Naive B cell (primary cell): Measurements from ENCODE around the gene KRI1. TPM values are rescaled to one million over a fixed set of nuclear protein-coding genes. Genes with fewer than 3 reads are reported as not detected.
"Not testable (repeated sequence)": the region's sequence is repeated elsewhere in the genome, so short reads cannot be mapped to it uniquely, and the experiment has no call there.

ENCODE experiments used
- ATAC-seq, 2 donors: fragments of 150-1000 bp; cut with Tn5 transposase; 2 replicates each; pipeline ENCODE4 v1.10.0; 2021; ENCODE audit warnings: low read depth in 2 of 2, mild to moderate bottlenecking in 2 of 2, moderate library complexity in 2 of 2
- DNase-seq: peaks from one replicate; pipeline ENCODE4 v3.0.0; 2022
- H3K27ac Mint-ChIP-seq, 6 donors: one replicate each; pipeline ENCODE4 v1.8.0; 2020 to 2022; ENCODE audit warnings: mild to moderate bottlenecking in 6 of 6, mixed read lengths in 6 of 6, moderate library complexity in 5 of 6, inconsistent platforms in 2 of 6
- H3K27me3 Mint-ChIP-seq, 3 donors: one replicate each; pipeline ENCODE4 v1.8.0; 2021 to 2022; ENCODE audit warnings: mixed read lengths in 3 of 3, mild to moderate bottlenecking in 1 of 3
- H3K36me3 Mint-ChIP-seq, 2 donors: one replicate each; pipeline ENCODE4 v1.8.0; 2020 to 2022; ENCODE audit warnings: mixed read lengths in 2 of 2, inconsistent platforms in 1 of 2, mild to moderate bottlenecking in 1 of 2
- H3K4me1 Mint-ChIP-seq, 3 donors: one replicate each; pipeline ENCODE4 v1.8.0; 2020 to 2022; ENCODE audit warnings: mixed read lengths in 3 of 3, inconsistent platforms in 1 of 3, mild to moderate bottlenecking in 1 of 3, moderate library complexity in 1 of 3
- H3K4me3 Mint-ChIP-seq, 8 donors: one replicate each; pipeline ENCODE4 v1.8.0; 2020 to 2022; ENCODE audit warnings: mild to moderate bottlenecking in 8 of 8, mixed read lengths in 8 of 8, moderate library complexity in 8 of 8, inconsistent platforms in 2 of 8
- H3K9me3 Mint-ChIP-seq, 7 donors: one replicate each; pipeline ENCODE4 v1.8.0; 2020 to 2022; ENCODE audit warnings: mixed read lengths in 7 of 7, mild to moderate bottlenecking in 5 of 7, inconsistent platforms in 2 of 7, moderate library complexity in 1 of 7
- polyA plus RNA-seq, 6 donors: library from polyadenylated mRNA; unstranded; fragments of 300-500 nt; fragmentation: Illumina TruSeq; gene quantifications; one replicate each; pipeline ENCODE4 v1.2.3, GENCODE V29; 2021; ENCODE audit warnings: low read depth in 6 of 6

The KRI1 gene
- polyA plus RNA-seq, 6 donors from 2014 or later: 10.6 to 47.6 (median 16.5) TPM

GRCh38 chr19:10552510-10553053 lies 13.2 kb downstream of the KRI1 start:
- H3K27me3 Mint-ChIP-seq: no peaks in the 10 kb centered on the region
- DNase-seq: no peak
- no peaks in the 10 kb centered on the region for H3K9me3 Mint-ChIP-seq
- peaks cover 21 to 43% (median 33%) of the 10 kb centered on the region in 3 donors for H3K4me1 Mint-ChIP-seq
- ATAC-seq: no peak
- H3K36me3 Mint-ChIP-seq: no peaks in the 10 kb centered on the region
- H3K27ac Mint-ChIP-seq: peak overlapping the region in 5 of 6 donors; percentile 75 to 97 (median 95)
- peak overlapping the region in 4 of 8 donors; percentile 54 to 82 (median 64) for H3K4me3 Mint-ChIP-seq

GRCh38 chr19:10551698-10552301 lies 14.0 kb downstream of the KRI1 start:
- Mint-ChIP-seq H3K27me3 (no peaks in the 10 kb centered on the region), H3K4me3 (peak overlapping the region in 1 of 8 donors; percentile 42), H3K27ac (peak overlapping the region in 3 of 6 donors; percentile 11 to 88 (median 60)), H3K9me3 (no peaks in the 10 kb centered on the region), H3K36me3 (no peaks in the 10 kb centered on the region), H3K4me1 (peaks cover 21 to 43% (median 33%) of the 10 kb centered on the region in 3 donors)
- ATAC-seq (no peak), DNase-seq (no peak)

DNA sequence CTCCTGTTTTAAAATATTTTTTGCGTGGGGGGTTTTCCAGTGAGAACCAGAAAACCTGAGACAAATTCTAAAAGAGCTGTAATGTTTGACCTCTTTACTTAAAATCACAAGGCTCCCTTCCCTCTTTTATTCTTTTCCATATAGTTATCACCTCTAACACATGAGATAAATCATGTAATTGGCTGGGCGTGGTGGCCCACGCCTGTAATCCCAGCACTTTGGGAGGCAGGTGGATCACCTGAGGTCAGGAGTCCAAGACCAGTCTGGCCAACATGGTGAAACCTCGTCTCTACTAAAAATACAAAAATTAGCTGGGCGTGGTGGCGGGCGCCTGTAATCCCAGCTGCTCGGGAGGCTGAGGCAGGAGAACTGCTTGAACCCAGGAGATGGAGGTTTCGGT lies 14.8 kb downstream of the KRI1 start:
- ATAC-seq, H3K36me3 Mint-ChIP-seq, H3K9me3 Mint-ChIP-seq, H3K27me3 Mint-ChIP-seq, DNase-seq, H3K27ac Mint-ChIP-seq, H3K4me3 Mint-ChIP-seq: not testable (repeated sequence)
- H3K4me1 Mint-ChIP-seq: peaks cover 21 to 43% (median 32%) of the 10 kb centered on the region in 3 donors

DNA sequence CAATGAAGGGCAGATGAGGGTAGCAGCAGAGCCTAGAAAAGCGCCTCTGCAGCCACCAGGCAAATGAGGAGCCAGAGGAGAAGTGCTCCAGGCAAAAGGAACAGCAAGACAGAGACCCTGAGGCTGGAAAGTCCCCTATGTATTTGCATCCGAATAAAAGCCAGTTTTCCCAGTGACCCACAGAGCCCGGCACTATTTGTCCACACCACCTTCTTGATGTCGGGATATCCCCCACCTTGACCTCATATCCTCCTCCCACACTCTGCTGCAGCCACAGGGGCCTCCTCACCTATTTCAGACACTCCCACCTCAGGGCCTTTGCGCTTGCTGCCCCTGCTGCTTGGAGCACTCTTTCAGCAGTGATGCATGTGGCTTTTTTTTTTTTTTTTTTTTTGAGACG lies 15.5 kb downstream of the KRI1 start:
- Mint-ChIP-seq H3K27me3 (no peaks in the 10 kb centered on the region), H3K27ac (peak overlapping the region in 1 of 6 donors; percentile 81), H3K4me1 (peaks cover 21 to 46% (median 26%) of the 10 kb centered on the region in 3 donors), H3K4me3 (no peak overlapping the region), H3K36me3 (no peaks in the 10 kb centered on the region), H3K9me3 (no peaks in the 10 kb centered on the region)
- DNase-seq: no peak
- no peak for ATAC-seq

DNA sequence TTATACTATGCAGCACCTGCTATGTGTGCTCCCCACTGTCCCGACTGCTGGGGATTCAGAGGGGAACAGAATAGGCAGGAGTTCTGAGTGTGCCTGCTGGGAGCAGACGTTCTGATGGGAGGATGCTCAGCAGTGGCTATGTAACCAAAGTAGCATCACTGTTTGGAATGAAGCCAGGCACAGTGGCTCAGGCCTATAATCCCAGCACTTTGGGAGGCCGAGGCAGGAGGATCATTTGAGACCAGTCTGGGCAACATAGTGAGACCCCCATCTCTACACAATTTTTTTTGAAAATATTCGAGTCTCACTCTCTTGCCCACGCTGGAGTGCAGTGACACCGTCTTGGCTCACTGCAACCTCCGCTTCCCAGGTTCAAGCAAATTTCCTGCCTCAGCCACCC lies 16.1 kb downstream of the KRI1 start:
- H3K4me3 Mint-ChIP-seq: peak overlapping the region in 1 of 8 donors; percentile 36
- H3K4me1 Mint-ChIP-seq: peaks cover 25 to 49% (median 28%) of the 10 kb centered on the region in 3 donors

GRCh38 chr19:10548746-10549276 lies 17.0 kb downstream of the KRI1 start:
- Mint-ChIP-seq H3K4me3 (peak overlapping the region in 2 of 8 donors; percentile 35 to 36), H3K36me3 (no peaks in the 10 kb centered on the region), H3K4me1 (peaks cover 20 to 44% (median 24%) of the 10 kb centered on the region in 3 donors), H3K27ac (no peak overlapping the region), H3K27me3 (no peaks in the 10 kb centered on the region), H3K9me3 (no peaks in the 10 kb centered on the region)
- ATAC-seq (no peak), DNase-seq (no peak)

More for the DNA sequence above, 16.1 kb downstream of the KRI1 start:
- DNase-seq: no peak
- Mint-ChIP-seq H3K36me3 (no peaks in the 10 kb centered on the region), H3K27me3 (no peaks in the 10 kb centered on the region), H3K9me3 (no peaks in the 10 kb centered on the region), H3K27ac (no peak overlapping the region)
- ATAC-seq: no peak

DNA sequence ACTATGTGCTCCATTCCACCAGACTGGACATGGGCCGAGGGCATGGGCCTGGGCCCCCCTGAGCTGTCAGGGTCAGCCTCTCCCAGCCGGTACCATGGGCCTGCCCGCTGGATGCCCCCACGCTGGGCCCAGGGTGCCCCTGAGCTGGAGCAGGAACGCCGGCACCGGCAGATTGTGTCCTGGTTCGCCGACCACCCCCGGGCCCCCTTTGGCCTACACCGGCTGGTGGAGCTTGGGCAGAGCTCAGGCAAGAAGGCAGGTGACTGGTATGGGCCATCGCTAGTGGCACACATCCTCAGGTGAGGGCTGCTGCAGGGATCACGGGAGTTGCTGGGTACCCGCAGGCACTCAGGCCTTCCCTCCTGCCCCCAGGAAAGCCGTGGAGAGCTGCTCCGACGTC lies 19.0 kb downstream of the KRI1 start:
- Mint-ChIP-seq H3K4me3 (peak overlapping the region in 1 of 8 donors; percentile 69), H3K27ac (no peak overlapping the region), H3K4me1 (peaks cover 4 to 31% (median 16%) of the 10 kb centered on the region in 3 donors), H3K9me3 (no peaks in the 10 kb centered on the region), H3K27me3 (no peaks in the 10 kb centered on the region), H3K36me3 (no peaks in the 10 kb centered on the region)
- DNase-seq: no peak
- ATAC-seq: no peak

GRCh38 chr19:10544753-10545251 lies 21.0 kb downstream of the KRI1 start:
- no peak for ATAC-seq
- no peaks in the 10 kb centered on the region for H3K9me3 Mint-ChIP-seq
- H3K27me3 Mint-ChIP-seq: peaks cover 4 to 10% (median 8%) of the 10 kb centered on the region in 3 donors
- peak overlapping the region in 4 of 6 donors; percentile 57 to 87 (median 84) for H3K27ac Mint-ChIP-seq
- DNase-seq: no peak
- H3K4me3 Mint-ChIP-seq: peak overlapping the region; percentile 81 to 95 (median 85)
- peaks cover 4 to 20% (median 16%) of the 10 kb centered on the region in 3 donors for H3K4me1 Mint-ChIP-seq
- H3K36me3 Mint-ChIP-seq: no peaks in the 10 kb centered on the region

DNA sequence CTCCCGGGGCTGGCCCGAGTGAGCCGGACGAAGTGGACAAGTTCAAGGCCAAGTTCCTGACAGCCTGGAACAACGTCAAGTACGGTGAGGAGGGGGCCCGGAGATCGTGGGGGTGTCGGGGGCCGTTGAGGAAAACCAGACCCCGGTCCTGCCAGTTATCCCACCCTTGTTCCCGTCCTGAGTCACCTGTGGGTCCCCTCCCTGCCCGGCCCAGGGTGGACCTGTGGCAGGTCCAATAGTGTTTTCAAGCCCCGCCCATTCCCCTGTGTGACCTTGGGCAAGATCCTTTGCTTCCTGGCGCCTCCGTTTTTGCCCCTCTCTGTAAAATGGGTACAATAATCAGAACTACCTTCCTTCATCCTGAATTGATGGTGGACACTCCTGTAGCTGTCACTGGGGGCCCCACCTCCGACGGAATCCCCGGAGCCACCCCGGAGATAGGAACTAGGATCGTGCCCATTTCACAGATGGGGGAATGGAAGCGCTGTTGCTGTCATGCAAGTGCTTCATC lies 21.5 kb downstream of the KRI1 start:
- Mint-ChIP-seq H3K27ac (peak overlapping the region; percentile 82 to 93 (median 86)), H3K36me3 (no peaks in the 10 kb centered on the region), H3K4me3 (peak overlapping the region; percentile 81 to 95 (median 85)), H3K9me3 (no peaks in the 10 kb centered on the region), H3K4me1 (peaks cover 4 to 20% (median 16%) of the 10 kb centered on the region in 3 donors), H3K27me3 (peaks cover 4 to 13% (median 11%) of the 10 kb centered on the region in 3 donors)
- DNase-seq (no peak), ATAC-seq (no peak)

DNA sequence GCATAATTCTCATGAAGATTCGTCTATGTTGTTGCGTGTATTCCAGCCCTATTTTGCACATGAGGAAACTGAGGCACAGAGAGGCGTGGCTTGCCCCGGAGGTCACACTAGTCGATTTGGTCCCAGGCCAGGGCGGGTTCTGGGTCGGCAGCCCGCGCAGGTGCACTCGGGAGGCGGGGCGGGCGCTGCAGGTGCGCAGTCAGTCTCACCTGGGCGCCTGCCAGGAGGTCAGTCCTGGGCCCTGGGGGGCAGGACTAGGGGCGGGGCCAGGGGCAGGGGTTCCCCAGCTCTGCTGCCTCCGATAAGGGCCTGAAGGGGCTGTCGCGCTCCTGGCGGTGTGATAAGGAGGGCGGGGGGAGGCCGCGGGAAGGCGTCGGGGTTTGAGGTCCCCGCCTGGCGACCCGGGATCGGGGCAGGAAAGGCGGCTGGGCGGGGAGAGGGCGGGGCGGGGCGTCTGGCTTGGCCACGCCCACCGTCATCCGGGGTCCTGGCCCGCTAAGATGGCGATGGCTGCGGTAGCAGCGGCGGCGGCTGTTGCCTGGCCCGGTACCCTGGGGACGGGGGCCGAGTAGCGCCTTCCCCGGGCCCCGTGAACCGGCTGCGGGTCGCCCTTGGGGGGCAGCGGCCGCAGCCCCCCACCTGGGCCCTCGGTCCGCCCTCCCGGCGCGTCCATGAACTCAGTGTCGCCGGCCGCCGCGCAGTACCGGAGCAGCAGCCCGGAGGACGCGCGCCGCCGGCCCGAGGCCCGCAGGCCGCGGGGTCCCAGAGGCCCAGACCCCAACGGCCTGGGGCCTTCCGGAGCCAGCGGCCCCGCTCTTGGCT lies 22.2 kb downstream of the KRI1 start, which contains the start of gene ATG4D:
ATG4D (plus strand) TSS at position 485 of the 822 bp plus-strand sequence; CDS start at position 672, 187 bp downstream.
- Mint-ChIP-seq H3K9me3 (no peaks in the 10 kb centered on the region), H3K27me3 (peaks cover 8 to 15% (median 15%) of the 10 kb centered on the region in 3 donors), H3K36me3 (no peaks in the 10 kb centered on the region), H3K4me1 (peaks cover 4 to 22% (median 16%) of the 10 kb centered on the region in 3 donors), H3K4me3 (peak within 1 kb of the TSS; percentile 81 to 95 (median 86)), H3K27ac (peak within 1 kb of the TSS; percentile 83 to 94 (median 91))
- ATAC-seq: peak; percentile 82 to 84
- DNase-seq: peak; percentile 77

DNA sequence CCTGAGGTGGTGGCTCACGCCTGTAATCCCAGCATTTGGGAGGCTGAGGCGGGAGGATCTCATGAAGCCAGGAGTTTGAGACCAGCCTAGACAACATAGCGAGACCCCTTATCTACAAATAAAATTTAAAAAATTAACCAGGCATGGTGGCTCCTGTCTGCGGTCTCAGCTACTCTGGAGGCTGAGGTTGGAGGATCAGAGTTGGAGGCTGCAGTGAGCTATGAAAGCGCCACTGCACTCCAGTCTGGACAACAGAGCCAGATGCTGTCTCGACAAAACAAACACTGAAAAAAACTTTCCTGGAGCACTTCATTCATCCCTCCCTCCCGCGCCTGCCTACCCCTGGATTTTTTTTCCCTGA lies 22.8 kb downstream of the KRI1 start:
- Mint-ChIP-seq H3K27me3 (peaks cover 8 to 21% (median 19%) of the 10 kb centered on the region in 3 donors), H3K27ac (peak overlapping the region in 5 of 6 donors; percentile 81 to 94 (median 83)), H3K36me3 (no peaks in the 10 kb centered on the region), H3K4me1 (peaks cover 4 to 27% (median 16%) of the 10 kb centered on the region in 3 donors), H3K9me3 (no peaks in the 10 kb centered on the region), H3K4me3 (peak overlapping the region; percentile 81 to 92 (median 84))
- DNase-seq (no peak), ATAC-seq (no peak)

DNA sequence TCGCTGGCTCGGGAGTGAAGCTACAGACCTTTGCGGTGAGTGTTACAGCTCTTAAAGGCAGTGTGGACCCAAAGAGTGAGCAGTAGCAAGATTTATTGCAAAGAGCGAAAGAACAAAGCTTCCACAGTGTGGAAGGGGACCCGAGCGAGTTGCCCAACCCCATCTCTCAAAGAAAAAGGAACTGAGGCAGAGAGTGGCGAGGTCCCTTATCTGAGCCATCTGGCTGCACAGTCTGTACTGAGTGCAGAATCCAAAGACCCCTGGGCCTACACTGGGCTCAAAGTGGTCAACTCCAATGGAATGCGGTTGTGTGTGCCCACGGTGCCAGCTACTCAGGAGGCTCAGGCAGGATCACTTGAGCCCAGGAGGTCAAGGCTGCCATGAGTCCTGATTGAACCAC lies 26.8 kb downstream of the KRI1 start:
- not testable (repeated sequence) for H3K27ac Mint-ChIP-seq
- H3K4me3 Mint-ChIP-seq: peak overlapping the region in 4 of 8 donors; percentile 6 to 52 (median 34)

More for the DNA sequence above, 26.8 kb downstream of the KRI1 start:
- H3K36me3 Mint-ChIP-seq, DNase-seq, ATAC-seq, H3K9me3 Mint-ChIP-seq: not testable (repeated sequence)
- H3K4me1 Mint-ChIP-seq: peaks cover 0 to 13% (median 5%) of the 10 kb centered on the region in 3 donors
- H3K27me3 Mint-ChIP-seq: peaks cover 16 to 30% (median 27%) of the 10 kb centered on the region in 3 donors
